ENCODE data around the gene METTL18. TPM values are rescaled to one million over a fixed set of nuclear protein-coding genes. Genes with fewer than 3 reads are reported as not detected.

METTL18 gene
- polyA plus RNA-seq, 1 donor (not counting 4 experiments of a cell fraction or from before 2014, with no cell fraction given), result 6.6 TPM

GRCh38 chr1:169765580-169766331 lies 29.0 kb downstream of the METTL18 start:
- Histone ChIP-seq H3K4me1 (ENCODE audit: control insufficient read depth, extremely low read depth, insufficient read depth, low read length) (no peaks in the 10 kb centered on the region), H3K36me3 (ENCODE audit: control insufficient read depth in 2 of 2, extremely low read depth in 1 of 2, insufficient read depth in 2 of 2, low read length in 2 of 2) (no peaks in the 10 kb centered on the region)
- dilution Hi-C loops (cut with MboI; ENCODE audit: extremely low pct_ligation_motif_present, low sequenced_read_pairs), result no loop called here

GRCh38 chr1:169764919-169765318 lies 29.8 kb downstream of the METTL18 start:
- dilution Hi-C loops (cut with MboI; ENCODE audit: extremely low pct_ligation_motif_present, low sequenced_read_pairs), result no loop called here
- no peak overlapping the region for H3K4me2 ChIP-seq (ENCODE audit: control insufficient read depth, extremely low read depth, insufficient read depth, low read depth, low read length)

More at GRCh38 chr1:169765580-169766331, 29.0 kb downstream of the METTL18 start:
- DNase-seq (ENCODE audit: low read depth, low spot score) (no peak), FAIRE-seq (no peak)
- Histone ChIP-seq H4K20me1 (ENCODE audit: control insufficient read depth, extremely low read depth, insufficient read depth, low read length) (no peaks in the 10 kb centered on the region), H3K9ac (ENCODE audit: control insufficient read depth, extremely low read depth, insufficient read depth, low read length) (no peak overlapping the region), H3K27ac (ENCODE audit: control insufficient read depth, insufficient read depth, low read length) (no peak overlapping the region), H3K79me2 (ENCODE audit: control insufficient read depth, insufficient read depth, low read length) (no peaks in the 10 kb centered on the region), H3K9me3 (ENCODE audit: control insufficient read depth, low read depth, low read length) (no peaks in the 10 kb centered on the region), H3K27me3 (ENCODE audit: control insufficient read depth, extremely low read depth, insufficient read depth, low read length) (no peaks in the 10 kb centered on the region), H3K4me2 (ENCODE audit: control insufficient read depth, extremely low read depth, insufficient read depth, low read depth, low read length) (no peak overlapping the region), H3K4me3 (ENCODE audit: control insufficient read depth in 2 of 3, extremely low read depth in 1 of 3, insufficient read depth in 2 of 3, low read depth in 1 of 3, low read length in 3 of 3) (no peak overlapping the region), H2AFZ (ENCODE audit: control insufficient read depth, low read length) (no peak overlapping the region), H3K9me1 (ENCODE audit: control insufficient read depth, extremely low read depth, insufficient read depth, low read length) (no peaks in the 10 kb centered on the region)
- TF ChIP-seq EZH2 (IDR thresholded peaks at IDR 0.05; ENCODE audit: low read length), result no peak
- TF ChIP-seq CTCF (optimal IDR thresholded peaks at IDR 0.05 in 1 of 3, IDR thresholded peaks at IDR 0.05 in 1 of 3, conservative IDR thresholded peaks at IDR 0.05 in 1 of 3; ENCODE audit: extremely low read depth in 1 of 3, insufficient read depth in 2 of 3, low read length in 3 of 3), result no peak

More at GRCh38 chr1:169764919-169765318, 29.8 kb downstream of the METTL18 start:
- FAIRE-seq, result no peak
- Histone ChIP-seq H3K4me3 (ENCODE audit: control insufficient read depth in 2 of 3, extremely low read depth in 1 of 3, insufficient read depth in 2 of 3, low read depth in 1 of 3, low read length in 3 of 3) (no peak overlapping the region), H3K4me1 (ENCODE audit: control insufficient read depth, extremely low read depth, insufficient read depth, low read length) (no peaks in the 10 kb centered on the region), H2AFZ (ENCODE audit: control insufficient read depth, low read length) (no peak overlapping the region), H3K79me2 (ENCODE audit: control insufficient read depth, insufficient read depth, low read length) (no peaks in the 10 kb centered on the region), H3K27me3 (ENCODE audit: control insufficient read depth, extremely low read depth, insufficient read depth, low read length) (no peaks in the 10 kb centered on the region), H3K9ac (ENCODE audit: control insufficient read depth, extremely low read depth, insufficient read depth, low read length) (no peak overlapping the region), H3K9me3 (ENCODE audit: control insufficient read depth, low read depth, low read length) (no peaks in the 10 kb centered on the region), H4K20me1 (ENCODE audit: control insufficient read depth, extremely low read depth, insufficient read depth, low read length) (no peaks in the 10 kb centered on the region), H3K36me3 (ENCODE audit: control insufficient read depth in 2 of 2, extremely low read depth in 1 of 2, insufficient read depth in 2 of 2, low read length in 2 of 2) (no peaks in the 10 kb centered on the region), H3K27ac (ENCODE audit: control insufficient read depth, insufficient read depth, low read length) (no peak overlapping the region), H3K9me1 (ENCODE audit: control insufficient read depth, extremely low read depth, insufficient read depth, low read length) (no peaks in the 10 kb centered on the region)
- DNase-seq (ENCODE audit: low read depth, low spot score), result no peak
- TF ChIP-seq EZH2 (IDR thresholded peaks at IDR 0.05; ENCODE audit: low read length) (no peak), CTCF (optimal IDR thresholded peaks at IDR 0.05 in 1 of 3, IDR thresholded peaks at IDR 0.05 in 1 of 3, conservative IDR thresholded peaks at IDR 0.05 in 1 of 3; ENCODE audit: extremely low read depth in 1 of 3, insufficient read depth in 2 of 3, low read length in 3 of 3) (no peak)

Data from keratinocyte (primary cell).